ENCODE measurements around the gene MAGI2.

GRCh38 chr7:78983483-78983882, 470.0 kb downstream of the MAGI2 start:
- TF ChIP-seq CTCF (IDR thresholded peaks at IDR 0.05; ENCODE audit: insufficient read depth, low read length, poor library complexity, severe bottlenecking) (no peak), EZH2phosphoT487 (conservative IDR thresholded peaks at IDR 0.05; ENCODE audit: low read length) (no peak)
